Suprapubic skin (tissue), 4 donors: ENCODE results near the gene MAGEA2. TPM values are rescaled to one million over a fixed set of nuclear protein-coding genes. Genes with fewer than 3 reads are reported as not detected.
A peak's percentile ranks its signal among the peaks of the same experiment; 100 is the strongest.
"Not testable (repeated sequence)": the region's sequence is repeated elsewhere in the genome, so short reads cannot be mapped to it uniquely, and the experiment has no call there.

Experiments used
- DNase-seq, 2 donors: peaks; one replicate each; pipeline ENCODE4 v3.0.0-alpha.2; 2019; ENCODE audit warnings: low spot score in 2 of 2
- H3K27ac ChIP-seq: fragments of 200-600 bp; sonication (generic); one replicate; pipeline ENCODE4 v1.5.1; 2019
- H3K27me3 ChIP-seq: fragments of 200-600 bp; sonication (generic); one replicate; pipeline ENCODE4 v1.5.1; 2019
- H3K36me3 ChIP-seq: fragments of 200-600 bp; sonication (generic); one replicate; pipeline ENCODE4 v1.5.1; 2019
- H3K4me1 ChIP-seq: fragments of 200-600 bp; sonication (generic); one replicate; pipeline ENCODE4 v1.5.1; 2019
- H3K4me3 ChIP-seq: fragments of 200-600 bp; sonication (generic); one replicate; pipeline ENCODE4 v1.5.1; 2019; ENCODE audit warnings: mild to moderate bottlenecking
- H3K9me3 ChIP-seq: fragments of 200-600 bp; sonication (generic); one replicate; pipeline ENCODE4 v1.5.1; 2019
- EP300 ChIP-seq: sonication (generic); formaldehyde crosslinking; IDR thresholded peaks from one replicate; pipeline ENCODE4 v1.6.1; 2017; ENCODE audit warnings: antibody characterized with exemption
- POLR2A ChIP-seq, 2 donors: fragments of 450-650 bp; IDR thresholded peaks; one replicate each; pipeline ENCODE4 v1.6.1; 2017; ENCODE audit warnings: antibody characterized with exemption in 2 of 2, mild to moderate bottlenecking in 2 of 2, moderate library complexity in 2 of 2
- POLR2AphosphoS5 ChIP-seq, 3 donors: sonication (generic); formaldehyde crosslinking; IDR thresholded peaks; one replicate each; pipeline ENCODE4 v1.6.1; 2017; ENCODE audit warnings: antibody characterized with exemption in 3 of 3
- WGBS: methylation state at CpG from one replicate; pipeline ENCODE4 v1.1.5; 2018; 5-methylcytosine and 5-hydroxymethylcytosine counted together
- total RNA-seq, 4 donors: library from RNA; depleted of rRNA; stranded (reverse); fragments of >200 nt; gene quantifications; one replicate each; pipeline ENCODE4 v1.1.0, GENCODE V29; 2016
- TF ChIP-seq, protein P1 (sequence below), 2 donors: fragments of 200-600 bp in 1 of 2; fragments of 450-650 bp in 1 of 2; sonication (generic) in 1 of 2; IDR thresholded peaks; one replicate each; pipeline ENCODE4 v1.5.1; 2016 to 2019; ENCODE audit warnings: antibody characterized with exemption in 2 of 2, mild to moderate bottlenecking in 1 of 2, moderate library complexity in 1 of 2

Gene MAGEA2
- total RNA-seq, 4 donors from 2014 or later, result not detected

- DNase-seq, result no peak
- no peaks in the 10 kb centered on the region for H3K27me3 ChIP-seq
- WGBS, result 84% methylated on average over 5 of the region's 5 CpGs
- TF ChIP-seq POLR2AphosphoS5 (IDR thresholded peaks at IDR 0.05), result no peak
- no peak for TF ChIP-seq EP300
- TF ChIP-seq POLR2A (IDR thresholded peaks at IDR 0.05), result no peak
- TF ChIP-seq, protein P1, sequence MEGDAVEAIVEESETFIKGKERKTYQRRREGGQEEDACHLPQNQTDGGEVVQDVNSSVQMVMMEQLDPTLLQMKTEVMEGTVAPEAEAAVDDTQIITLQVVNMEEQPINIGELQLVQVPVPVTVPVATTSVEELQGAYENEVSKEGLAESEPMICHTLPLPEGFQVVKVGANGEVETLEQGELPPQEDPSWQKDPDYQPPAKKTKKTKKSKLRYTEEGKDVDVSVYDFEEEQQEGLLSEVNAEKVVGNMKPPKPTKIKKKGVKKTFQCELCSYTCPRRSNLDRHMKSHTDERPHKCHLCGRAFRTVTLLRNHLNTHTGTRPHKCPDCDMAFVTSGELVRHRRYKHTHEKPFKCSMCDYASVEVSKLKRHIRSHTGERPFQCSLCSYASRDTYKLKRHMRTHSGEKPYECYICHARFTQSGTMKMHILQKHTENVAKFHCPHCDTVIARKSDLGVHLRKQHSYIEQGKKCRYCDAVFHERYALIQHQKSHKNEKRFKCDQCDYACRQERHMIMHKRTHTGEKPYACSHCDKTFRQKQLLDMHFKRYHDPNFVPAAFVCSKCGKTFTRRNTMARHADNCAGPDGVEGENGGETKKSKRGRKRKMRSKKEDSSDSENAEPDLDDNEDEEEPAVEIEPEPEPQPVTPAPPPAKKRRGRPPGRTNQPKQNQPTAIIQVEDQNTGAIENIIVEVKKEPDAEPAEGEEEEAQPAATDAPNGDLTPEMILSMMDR (IDR thresholded peaks at IDR 0.05), result no peak
- H3K27ac ChIP-seq, result no peak overlapping the region
- H3K4me1 ChIP-seq, result no peaks in the 10 kb centered on the region
- H3K4me3 ChIP-seq, result no peak overlapping the region
- no peaks in the 10 kb centered on the region for H3K36me3 ChIP-seq
- no peaks in the 10 kb centered on the region for H3K9me3 ChIP-seq
These were observed 15.1 kb downstream of the MAGEA2 start for GRCh38 chrX:152738560-152738959.

- H3K4me3 ChIP-seq, H3K27ac ChIP-seq, H3K36me3 ChIP-seq, DNase-seq, H3K4me1 ChIP-seq, H3K9me3 ChIP-seq, H3K27me3 ChIP-seq: not testable (repeated sequence)
- 79% methylated on average over 9 of the region's 12 CpGs for WGBS
These were observed 17.1 kb downstream of the MAGEA2 start for GRCh38 chrX:152736528-152736927.

GRCh38 chrX:152735860-152736511, 17.7 kb downstream of the MAGEA2 start:
- Histone ChIP-seq H3K27ac (no peak overlapping the region), H3K27me3 (no peaks in the 10 kb centered on the region), H3K36me3 (no peaks in the 10 kb centered on the region), H3K4me3 (no peak overlapping the region), H3K4me1 (no peaks in the 10 kb centered on the region), H3K9me3 (no peaks in the 10 kb centered on the region)
- DNase-seq, result peak in 1 of 2 donors; percentile 31
- 84% methylated on average over 6 of the region's 12 CpGs for WGBS
- no peak for TF ChIP-seq POLR2AphosphoS5 (IDR thresholded peaks at IDR 0.05)

DNA sequence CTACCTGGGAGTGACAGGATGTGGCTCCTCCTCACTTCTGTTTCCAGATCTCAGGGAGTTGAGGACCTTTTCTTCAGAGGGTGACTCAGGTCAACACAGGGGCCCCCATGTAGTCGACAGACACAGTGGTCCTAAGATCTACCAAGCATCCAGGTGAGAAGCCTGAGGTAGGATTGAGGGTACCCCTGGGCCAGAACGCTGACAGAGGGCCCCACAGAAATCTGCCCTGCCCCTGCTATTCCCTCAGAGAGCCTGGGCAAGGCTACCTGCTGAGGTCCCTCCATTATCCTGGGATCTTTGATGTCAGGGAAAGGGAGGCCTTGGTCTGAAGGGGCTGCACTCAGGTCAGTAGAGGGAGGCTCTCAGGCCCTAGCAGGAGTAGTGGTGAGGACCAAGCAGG, 18.5 kb downstream of the MAGEA2 start:
- no peaks in the 10 kb centered on the region for H3K36me3 ChIP-seq
- no peaks in the 10 kb centered on the region for H3K27me3 ChIP-seq
- no peaks in the 10 kb centered on the region for H3K9me3 ChIP-seq
- peak in 1 of 2 donors; percentile 32 for DNase-seq
- H3K27ac ChIP-seq, result no peak overlapping the region
- no CpG with 5 or more reads among the region's 2 CpGs for WGBS
- TF ChIP-seq POLR2A (IDR thresholded peaks at IDR 0.05) (no peak), EP300 (no peak), POLR2AphosphoS5 (IDR thresholded peaks at IDR 0.05) (no peak)
- TF ChIP-seq, protein P1 (IDR thresholded peaks at IDR 0.05), result no peak
- H3K4me3 ChIP-seq, result no peak overlapping the region
- no peaks in the 10 kb centered on the region for H3K4me1 ChIP-seq

GRCh38 chrX:152734143-152734858, 19.3 kb downstream of the MAGEA2 start:
- not testable (repeated sequence) for H3K9me3 ChIP-seq, H3K4me3 ChIP-seq, H3K27me3 ChIP-seq, H3K36me3 ChIP-seq, H3K27ac ChIP-seq, H3K4me1 ChIP-seq
- WGBS, result 92% methylated on average over 9 of the region's 22 CpGs
- DNase-seq, result peak in 1 of 2 donors; percentile 32

GRCh38 chrX:152733261-152733975, 20.2 kb downstream of the MAGEA2 start, which contains the start of the genes CSAG1 and MAGEA12:
Gene CSAG1, minus strand, starts transcription at chrX:152733721. Its CDS starts 1,261 bp downstream, at chrX:152732460.
Gene MAGEA12, plus strand, starts transcription at chrX:152733757. Its CDS starts 2,405 bp downstream, at chrX:152736162.
- no peaks in the 10 kb centered on the region for H3K36me3 ChIP-seq
- DNase-seq, result peak in 1 of 2 donors; percentile 48
- H3K27me3 ChIP-seq, result no peaks in the 10 kb centered on the region
- TF ChIP-seq EP300 (no peak), POLR2A (IDR thresholded peaks at IDR 0.05) (no peak), POLR2AphosphoS5 (IDR thresholded peaks at IDR 0.05) (no peak)
- TF ChIP-seq, protein P1 (IDR thresholded peaks at IDR 0.05), result no peak
- H3K4me1 ChIP-seq, result no peaks in the 10 kb centered on the region
- H3K4me3 ChIP-seq, result no peak within 1 kb of the TSS
- H3K27ac ChIP-seq, result no peak within 1 kb of the TSS
- 92% methylated on average over 12 of the region's 21 CpGs for WGBS
- H3K9me3 ChIP-seq, result no peaks in the 10 kb centered on the region
